Astrocyte of the spinal cord (primary cell): ENCODE measurements around the gene KRT75.

ENCODE experiments used
- DNase-seq: peaks from one replicate; pipeline ENCODE4 v3.0.0; 2011; ENCODE audit warnings: low read depth, low spot score
- H3K4me3 ChIP-seq: 2 replicates; pipeline ENCODE4 v1.5.1; 2011; ENCODE audit warnings: low read depth, mild to moderate bottlenecking, low read length, moderate library complexity
- CTCF ChIP-seq: IDR thresholded peaks from 2 replicates; pipeline ENCODE4 v1.5.1; 2012; ENCODE audit warnings: low read depth, mild to moderate bottlenecking, low read length, inconsistent platforms
- in situ Hi-C: cut with HindIII; loops from 2 replicates; pipeline ENCODE4 v1.10.0; 2017; ENCODE audit warnings: low sequenced_read_pairs

The KRT75 gene

GRCh38 chr12:52441320-52441911 is 7.2 kb upstream of the KRT75 start:
- no peak overlapping the region for H3K4me3 ChIP-seq
- DNase-seq, result peak; percentile 9
- in situ Hi-C loops, result no loop called here
- TF ChIP-seq CTCF, result no peak

GRCh38 chr12:52440821-52441319 is 6.7 kb upstream of the KRT75 start:
- DNase-seq, result peak; percentile 33
- H3K4me3 ChIP-seq, result no peak overlapping the region
- TF ChIP-seq CTCF, result no peak
- in situ Hi-C loops, result no loop called here

GRCh38 chr12:52439845-52440244 is 5.7 kb upstream of the KRT75 start:
- in situ Hi-C loops, result no loop called here
- TF ChIP-seq CTCF, result no peak
- H3K4me3 ChIP-seq, result no peak overlapping the region
- no peak for DNase-seq

GRCh38 chr12:52439420-52439819 is 5.2 kb upstream of the KRT75 start:
- in situ Hi-C loops, result no loop called here
- no peak for TF ChIP-seq CTCF
- no peak overlapping the region for H3K4me3 ChIP-seq
- no peak for DNase-seq

GRCh38 chr12:52438305-52439301 is 4.4 kb upstream of the KRT75 start:
- in situ Hi-C loops, result no loop called here
- H3K4me3 ChIP-seq, result no peak overlapping the region
- no peak for TF ChIP-seq CTCF
- DNase-seq, result no peak

GRCh38 chr12:52437508-52437907 is 3.3 kb upstream of the KRT75 start:
- in situ Hi-C loops, result no loop called here
- DNase-seq, result no peak
- no peak overlapping the region for H3K4me3 ChIP-seq
- TF ChIP-seq CTCF, result no peak
